NCI-H524 treated with DMSO at 0.1 percent for 48 hours (cell line): ENCODE data around the gene KCNG4.
"Not testable (repeated sequence)": the region's sequence is repeated elsewhere in the genome, so short reads cannot be mapped to it uniquely, and the experiment has no call there.

ENCODE experiments used
- DNase-seq: peaks from one replicate; lab custom pipeline; 2025; lab: John Stamatoyannopoulos, UW

The KCNG4 gene

GRCh38 chr16:84234321-84235241 is 5.2 kb downstream of the KCNG4 start:
- DNase-seq: no peak

- DNase-seq: no peak
Measured at GRCh38 chr16:84233748-84234147, 6.1 kb downstream of the KCNG4 start.

DNA sequence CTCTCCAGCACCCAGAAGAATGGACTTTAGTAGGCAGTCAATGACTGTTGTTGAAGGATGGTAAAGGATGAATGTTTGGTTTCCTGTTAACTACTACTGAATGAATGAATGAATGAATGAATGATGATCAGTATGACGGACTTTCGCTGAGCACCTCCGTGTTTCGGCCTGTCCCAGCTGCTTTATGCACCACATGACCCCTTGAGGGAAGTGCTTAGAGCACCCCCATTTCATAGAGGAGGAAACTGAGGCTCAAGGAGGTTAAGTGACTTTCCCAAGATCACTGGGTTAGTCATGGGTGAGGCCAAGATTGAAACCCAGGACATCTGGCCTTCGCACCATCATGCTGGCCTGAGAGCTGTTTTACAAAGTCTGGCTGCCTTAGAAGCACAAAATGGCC is 6.8 kb downstream of the KCNG4 start:
- no peak for DNase-seq

GRCh38 chr16:84232060-84232459 is 7.8 kb downstream of the KCNG4 start:
- no peak for DNase-seq

GRCh38 chr16:84229471-84229870 is 10.3 kb downstream of the KCNG4 start:
- DNase-seq: no peak

- DNase-seq: peak; percentile 13
Measured at GRCh38 chr16:84228256-84228838, 11.5 kb downstream of the KCNG4 start.

GRCh38 chr16:84227548-84227947 is 12.3 kb downstream of the KCNG4 start:
- DNase-seq: no peak

DNA sequence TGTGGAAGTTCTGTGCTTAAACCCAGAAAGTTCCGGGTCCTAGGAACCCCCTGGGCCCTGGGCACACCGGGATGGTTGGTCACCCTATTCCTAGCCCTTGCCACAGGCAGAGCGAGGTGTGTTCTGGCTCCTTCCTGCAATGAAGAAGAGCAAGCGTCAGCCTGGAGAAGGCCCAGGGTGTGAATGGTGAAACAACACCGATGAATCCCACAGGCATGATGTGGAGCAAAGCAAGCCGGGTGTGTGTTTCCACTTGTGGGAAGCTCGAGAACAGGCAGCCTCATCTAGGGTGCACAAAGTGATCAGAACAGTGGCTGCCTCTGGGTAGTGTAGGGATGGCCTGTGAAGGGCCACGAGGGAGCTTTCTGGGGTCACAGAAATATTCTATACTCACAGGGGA is 13.8 kb downstream of the KCNG4 start:
- no peak for DNase-seq

GRCh38 chr16:84225571-84225970 is 14.2 kb downstream of the KCNG4 start:
- DNase-seq: no peak

DNA sequence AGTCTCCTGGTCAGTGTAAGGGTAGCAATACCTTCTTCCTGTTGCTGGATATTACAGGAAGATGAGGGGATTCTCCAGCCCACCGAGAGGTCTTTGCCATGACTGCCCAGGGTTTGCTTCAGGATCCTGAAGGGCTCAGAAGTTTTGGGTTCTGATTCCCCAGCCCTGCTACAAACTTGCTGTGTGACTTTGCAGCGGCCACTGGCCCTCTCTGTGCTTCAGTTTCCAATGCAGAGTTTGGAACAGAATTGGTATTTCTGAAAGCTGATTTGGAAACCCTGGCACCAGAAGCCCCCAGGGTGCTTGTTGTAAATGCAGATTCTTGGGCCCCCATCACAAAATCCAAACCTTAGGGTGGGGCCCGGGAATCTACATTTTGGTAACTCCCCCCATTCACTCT is 14.7 kb downstream of the KCNG4 start:
- no peak for DNase-seq

- DNase-seq: no peak
Measured at GRCh38 chr16:84224554-84224953, 15.3 kb downstream of the KCNG4 start.

GRCh38 chr16:84223456-84223855 is 16.4 kb downstream of the KCNG4 start:
- no peak for DNase-seq

GRCh38 chr16:84220851-84221250 is 19.0 kb downstream of the KCNG4 start:
- no peak for DNase-seq

DNA sequence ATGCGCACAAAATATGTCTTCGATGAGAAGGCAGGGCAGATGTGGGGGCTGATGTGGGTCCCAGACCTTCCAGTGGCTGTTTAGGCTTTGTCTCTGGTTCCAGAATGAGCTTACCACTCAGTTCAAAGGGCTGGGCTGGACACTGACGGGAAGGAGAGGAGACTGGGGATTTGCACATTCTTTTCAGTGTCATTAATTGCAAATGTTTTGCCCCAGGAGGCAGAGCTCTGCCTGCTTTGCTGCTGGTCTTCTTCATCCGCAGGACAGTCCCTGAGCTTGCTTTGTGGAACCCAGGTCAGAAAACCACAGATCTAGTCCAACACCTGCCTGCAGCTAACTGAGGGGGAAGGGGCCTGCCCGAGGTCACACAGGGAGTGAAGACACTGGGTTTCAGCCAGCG is 20.9 kb downstream of the KCNG4 start:
- DNase-seq: no peak

DNA sequence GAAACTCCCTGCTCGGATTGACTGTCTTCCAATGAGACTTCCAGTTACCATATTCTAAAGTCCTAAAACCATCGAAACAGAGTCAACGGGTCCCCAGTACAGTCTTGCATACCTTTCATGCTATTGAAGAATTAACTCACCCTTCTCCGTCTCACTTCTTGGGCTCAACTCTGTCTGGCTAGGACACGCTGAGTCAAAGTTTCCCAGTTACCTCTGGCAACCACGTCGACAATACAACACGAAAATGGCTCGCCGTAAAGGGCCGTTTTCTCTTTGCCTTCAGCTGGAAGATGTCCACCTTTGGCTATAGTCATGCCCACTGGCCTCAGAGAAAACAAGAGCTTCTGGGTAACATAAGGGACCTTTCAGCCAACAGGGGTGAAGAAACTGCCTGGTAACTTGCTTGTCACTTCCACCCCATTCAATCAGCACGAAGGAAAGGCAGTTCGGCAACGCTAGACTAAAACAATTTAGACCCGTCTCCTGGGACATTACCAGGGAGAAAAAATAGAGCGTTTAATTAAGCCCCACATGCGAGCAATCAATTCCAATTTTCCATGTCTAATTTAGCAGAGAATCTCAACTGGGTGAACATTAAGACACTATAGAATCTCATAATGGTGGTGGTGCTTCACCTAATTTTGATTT is 21.5 kb downstream of the KCNG4 start:
- DNase-seq: no peak

DNA sequence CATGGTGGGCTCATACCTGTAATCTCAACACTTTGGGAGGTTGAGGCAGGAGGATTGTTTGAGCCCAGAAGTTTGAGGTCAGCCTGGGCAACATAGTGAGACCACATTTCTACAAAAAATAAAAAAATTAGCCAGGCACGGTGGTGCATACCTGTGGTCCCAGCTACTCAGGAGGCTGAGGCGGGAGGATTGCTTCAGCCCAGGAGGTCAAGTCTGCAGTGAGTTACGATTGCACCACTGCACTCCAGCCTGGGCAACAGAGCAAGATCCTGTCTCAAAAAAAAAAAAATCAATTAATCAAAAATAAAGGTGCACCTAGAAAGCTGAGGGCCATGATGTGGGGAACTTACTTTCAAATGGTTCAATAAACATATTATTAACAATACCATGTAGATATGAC is 23.7 kb downstream of the KCNG4 start:
- not testable (repeated sequence) for DNase-seq

GRCh38 chr16:84215531-84215930 is 24.3 kb downstream of the KCNG4 start:
- no peak for DNase-seq

DNA sequence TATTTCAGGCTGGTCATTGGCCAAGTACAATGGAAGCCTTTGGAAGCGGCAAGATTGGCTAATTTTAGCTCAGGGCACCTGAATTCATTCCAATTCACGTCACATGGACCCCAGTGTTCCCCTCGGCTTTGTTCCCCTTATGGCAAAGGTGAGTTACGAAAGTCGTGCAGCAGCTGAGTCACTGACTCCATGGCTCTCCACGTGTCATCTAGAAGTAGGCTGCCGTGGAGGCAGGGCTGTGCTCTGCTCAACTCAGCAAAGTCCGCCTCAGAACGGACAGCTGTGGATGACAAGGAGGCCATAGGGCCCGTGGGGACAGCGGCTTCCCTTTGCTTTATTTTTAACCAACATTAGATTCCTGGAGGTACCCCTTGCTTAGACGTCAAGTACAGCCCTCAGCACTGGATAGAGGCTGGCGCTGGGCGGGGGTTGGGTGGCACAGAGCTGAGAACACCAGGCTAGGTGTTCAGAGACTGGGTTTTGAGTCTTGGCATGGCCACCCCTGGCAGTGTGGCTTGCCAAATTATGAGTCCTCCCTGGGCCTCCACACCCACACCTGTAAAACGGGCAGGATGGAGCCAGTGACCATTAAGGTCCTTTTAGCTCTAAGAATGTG is 25.3 kb downstream of the KCNG4 start:
- DNase-seq: no peak

GRCh38 chr16:84212631-84213030 is 27.2 kb downstream of the KCNG4 start:
- no peak for DNase-seq

DNA sequence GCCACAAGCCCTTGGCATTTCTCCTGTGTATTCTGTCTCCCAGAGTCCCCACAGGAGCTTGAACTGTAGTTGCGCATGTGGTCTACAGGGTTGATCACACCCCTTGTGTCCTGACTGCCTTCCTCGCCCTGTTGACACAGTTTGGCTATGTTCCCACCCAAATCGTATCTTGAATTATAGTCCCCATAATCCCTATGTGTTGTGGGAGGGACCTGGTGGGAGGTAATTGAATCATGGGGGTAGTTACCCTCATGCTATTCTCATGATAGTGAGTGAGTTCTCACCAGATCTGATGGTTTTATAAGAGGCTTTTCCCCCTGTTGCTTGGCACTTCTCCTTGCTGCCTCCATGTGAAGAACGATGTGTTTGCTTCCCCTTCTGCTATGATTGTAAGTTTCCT is 27.7 kb downstream of the KCNG4 start:
- DNase-seq: no peak

- DNase-seq: no peak
Measured at GRCh38 chr16:84209989-84210388, 29.8 kb downstream of the KCNG4 start.

DNA sequence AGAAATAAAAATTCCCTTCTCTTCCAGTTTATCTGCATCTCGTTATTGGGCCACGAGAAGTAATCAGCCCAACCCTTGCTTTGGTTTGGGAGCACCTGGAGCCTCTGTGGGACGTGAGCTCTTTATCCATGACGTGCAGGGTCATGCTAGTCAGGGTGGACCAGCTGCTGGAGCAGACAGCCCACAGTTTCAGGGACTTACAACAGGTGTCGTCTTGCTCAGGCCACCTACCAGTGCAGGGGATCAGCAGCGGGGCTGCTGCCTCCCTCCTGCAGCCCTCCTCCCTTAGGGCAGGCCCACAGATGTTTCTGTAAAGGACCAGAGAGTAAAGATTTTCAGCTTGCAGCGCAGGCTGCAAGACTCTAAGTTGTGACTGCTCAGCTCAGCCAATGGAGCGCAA is 31.9 kb downstream of the KCNG4 start:
- peak; percentile 70 for DNase-seq

- DNase-seq: no peak
Measured at GRCh38 chr16:84207251-84207650, 32.6 kb downstream of the KCNG4 start.
